IPS-18a (cell line): Measurements from ENCODE around the gene AHNAK2.
"Not testable (repeated sequence)": the region's sequence is repeated elsewhere in the genome, so short reads cannot be mapped to it uniquely, and the experiment has no call there.

Source experiments
- H3K27ac ChIP-seq: one replicate; pipeline ENCODE4 v1.5.1; 2013; ENCODE audit warnings: low read length
- H3K27me3 ChIP-seq: one replicate; pipeline ENCODE4 v1.6.1; 2013; ENCODE audit warnings: mild to moderate bottlenecking, low read length; ENCODE audit not compliant: control insufficient read depth, insufficient read depth
- H3K36me3 ChIP-seq: one replicate; pipeline ENCODE4 v1.6.1; 2013; ENCODE audit warnings: low read depth, low read length; ENCODE audit not compliant: control insufficient read depth
- H3K4me1 ChIP-seq: one replicate; pipeline ENCODE4 v1.6.1; 2013; ENCODE audit warnings: low read depth, low read length; ENCODE audit not compliant: control insufficient read depth
- H3K4me3 ChIP-seq: one replicate; pipeline ENCODE4 v1.5.1; 2013; ENCODE audit warnings: low read length
- H3K9ac ChIP-seq: one replicate; pipeline ENCODE4 v1.6.1; 2013; ENCODE audit warnings: mild to moderate bottlenecking, low read length, moderate library complexity
- H3K9me3 ChIP-seq: one replicate; pipeline ENCODE4 v1.6.1; 2013; ENCODE audit warnings: low read depth, low read length; ENCODE audit not compliant: control insufficient read depth

The AHNAK2 gene

GRCh38 chr14:104977681-104978653, at the start of gene AHNAK2:
AHNAK2 (minus strand) TSS chr14:104978374; CDS start chr14:104978237, 137 bp downstream.
- Histone ChIP-seq H3K4me3 (peak within 1 kb of the TSS; percentile 45), H3K9me3 (no peaks in the 10 kb centered on the region), H3K9ac (no peak within 1 kb of the TSS), H3K27me3 (peaks cover 44% of the 10 kb centered on the region), H3K27ac (no peak within 1 kb of the TSS), H3K36me3 (no peaks in the 10 kb centered on the region), H3K4me1 (no peaks in the 10 kb centered on the region)

GRCh38 chr14:105027718-105028117, 49.5 kb upstream of the AHNAK2 start:
- not testable (repeated sequence) for H3K4me1 ChIP-seq, H3K9ac ChIP-seq, H3K27ac ChIP-seq, H3K9me3 ChIP-seq, H3K36me3 ChIP-seq, H3K4me3 ChIP-seq
- H3K27me3 ChIP-seq: peaks cover 13% of the 10 kb centered on the region

DNA sequence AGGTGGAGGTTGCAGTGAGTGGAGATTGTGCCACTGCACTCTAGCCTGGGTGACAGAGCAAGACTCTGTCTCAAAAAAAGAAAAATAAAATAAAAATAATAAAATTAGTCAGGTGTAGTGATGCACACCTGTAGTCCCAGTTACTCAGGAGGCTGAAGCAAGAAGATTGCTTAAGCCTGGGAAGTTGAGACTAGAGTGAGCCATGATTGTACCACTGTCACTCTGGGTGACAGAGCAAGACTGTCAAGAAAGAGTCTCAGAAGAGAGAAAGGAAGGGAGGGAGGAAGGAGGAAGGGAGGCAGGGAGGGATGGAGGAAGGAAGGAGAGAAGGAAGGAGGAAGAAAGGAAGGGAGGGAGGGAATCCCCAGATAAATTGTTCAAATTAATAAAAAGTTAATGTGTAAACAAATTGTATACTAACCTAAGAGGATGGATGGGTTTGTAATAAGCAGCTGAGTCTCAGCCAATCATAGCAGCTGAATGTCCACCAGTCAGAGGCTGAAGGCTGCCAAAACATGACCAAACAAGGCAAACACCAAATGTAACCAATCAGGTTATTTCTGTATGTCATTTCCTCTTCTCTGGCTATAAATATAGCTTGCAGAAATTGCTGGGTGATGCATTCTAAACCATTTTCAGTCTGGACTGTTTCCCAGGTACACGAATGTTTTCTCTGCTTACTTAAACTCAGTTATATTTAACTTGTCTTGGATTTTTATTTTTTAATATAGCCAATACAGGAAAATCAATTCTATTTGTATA, 48.8 kb upstream of the AHNAK2 start:
- Histone ChIP-seq H3K27ac (no peak overlapping the region), H3K4me1 (no peaks in the 10 kb centered on the region), H3K9ac (no peak overlapping the region), H3K4me3 (no peak overlapping the region), H3K36me3 (no peaks in the 10 kb centered on the region), H3K27me3 (peaks cover 8% of the 10 kb centered on the region), H3K9me3 (no peaks in the 10 kb centered on the region)

- Histone ChIP-seq H3K4me3 (no peak overlapping the region), H3K27ac (no peak overlapping the region), H3K27me3 (peaks cover 8% of the 10 kb centered on the region), H3K9ac (no peak overlapping the region), H3K4me1 (no peaks in the 10 kb centered on the region), H3K36me3 (no peaks in the 10 kb centered on the region), H3K9me3 (no peaks in the 10 kb centered on the region)
These were observed 48.0 kb upstream of the AHNAK2 start for GRCh38 chr14:105026033-105026785.

DNA sequence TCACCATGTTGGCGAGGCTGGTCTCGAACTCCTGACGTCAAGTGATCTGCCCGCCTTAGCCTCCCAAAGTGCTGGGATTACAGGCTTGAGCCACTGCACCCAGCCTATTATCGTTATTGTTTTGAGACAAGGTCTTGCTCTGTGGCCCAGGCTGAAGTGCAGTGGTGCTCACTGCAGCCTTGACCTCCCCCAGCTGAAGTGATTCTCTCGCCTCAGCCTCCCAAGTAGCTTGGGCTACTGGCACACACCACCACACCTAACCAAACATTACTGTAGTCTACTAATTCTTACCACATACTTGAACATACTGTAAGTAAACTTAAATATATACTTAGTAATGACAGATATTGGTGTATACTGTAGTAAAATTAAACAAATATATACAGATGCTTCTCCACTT, 47.3 kb upstream of the AHNAK2 start:
- Histone ChIP-seq H3K9ac (no peak overlapping the region), H3K4me1 (no peaks in the 10 kb centered on the region), H3K4me3 (no peak overlapping the region), H3K36me3 (no peaks in the 10 kb centered on the region), H3K27ac (no peak overlapping the region), H3K27me3 (peaks cover 4% of the 10 kb centered on the region), H3K9me3 (no peaks in the 10 kb centered on the region)

- no peak overlapping the region for H3K27ac ChIP-seq
- peaks cover 4% of the 10 kb centered on the region for H3K27me3 ChIP-seq
- no peak overlapping the region for H3K9ac ChIP-seq
- no peaks in the 10 kb centered on the region for H3K36me3 ChIP-seq
- H3K4me3 ChIP-seq: no peak overlapping the region
- peaks cover 7% of the 10 kb centered on the region for H3K4me1 ChIP-seq
- H3K9me3 ChIP-seq: no peaks in the 10 kb centered on the region
These were observed 45.8 kb upstream of the AHNAK2 start for GRCh38 chr14:105023791-105024480.

DNA sequence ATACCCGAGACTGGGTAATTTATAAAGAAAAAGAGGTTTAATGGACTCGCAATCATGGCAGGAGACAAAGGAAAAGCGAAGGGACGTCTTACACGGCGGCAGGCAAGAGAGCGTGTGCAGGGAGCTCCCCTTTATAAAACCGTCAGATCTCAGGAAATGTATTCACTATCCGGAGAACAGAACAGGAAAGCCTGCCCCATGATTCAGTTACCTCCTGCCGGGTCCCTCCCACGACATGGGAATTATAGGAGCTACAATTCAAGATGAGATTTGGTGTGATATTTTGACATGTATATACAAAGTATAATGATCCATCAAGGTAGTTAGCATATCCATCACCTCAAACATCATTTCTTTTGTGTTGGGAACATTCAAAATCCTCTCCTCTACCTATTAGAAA, 45.0 kb upstream of the AHNAK2 start:
- Histone ChIP-seq H3K27ac (no peak overlapping the region), H3K4me3 (no peak overlapping the region), H3K9ac (no peak overlapping the region), H3K9me3 (no peaks in the 10 kb centered on the region), H3K36me3 (no peaks in the 10 kb centered on the region), H3K27me3 (peaks cover 4% of the 10 kb centered on the region), H3K4me1 (peaks cover 7% of the 10 kb centered on the region)

DNA sequence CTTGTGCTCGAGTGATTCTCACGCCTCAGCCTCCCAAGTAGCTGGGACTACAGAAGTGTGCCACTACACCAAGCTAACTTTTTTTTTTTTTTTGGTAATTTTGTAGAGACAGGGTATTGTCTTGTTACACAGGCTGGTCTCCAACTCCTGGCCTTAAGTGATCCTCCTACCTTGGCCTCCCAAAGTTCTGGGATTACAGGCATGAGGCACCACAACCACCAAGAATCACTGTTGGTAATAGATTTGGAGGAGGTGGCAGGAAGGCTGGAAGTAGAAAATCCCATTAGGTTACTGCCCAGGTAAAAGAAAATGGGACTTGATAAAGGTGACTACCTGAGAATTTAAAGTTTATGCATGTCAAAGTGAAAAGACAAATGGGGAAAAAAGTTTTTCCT, 44.1 kb upstream of the AHNAK2 start:
- H3K27ac ChIP-seq: no peak overlapping the region

GRCh38 chr14:105021656-105022275, 43.6 kb upstream of the AHNAK2 start:
- H3K36me3 ChIP-seq: no peaks in the 10 kb centered on the region
- H3K27ac ChIP-seq: peak overlapping the region; percentile 19
- peaks cover 14% of the 10 kb centered on the region for H3K4me1 ChIP-seq
- H3K4me3 ChIP-seq: peak overlapping the region; percentile 85
- no peaks in the 10 kb centered on the region for H3K27me3 ChIP-seq
- H3K9me3 ChIP-seq: no peaks in the 10 kb centered on the region
- H3K9ac ChIP-seq: peak overlapping the region; percentile 91

More for the DNA sequence above, 44.1 kb upstream of the AHNAK2 start:
- Histone ChIP-seq H3K36me3 (no peaks in the 10 kb centered on the region), H3K4me3 (peak overlapping the region; percentile 85), H3K9me3 (no peaks in the 10 kb centered on the region), H3K4me1 (peaks cover 13% of the 10 kb centered on the region), H3K9ac (peak overlapping the region; percentile 91), H3K27me3 (no peaks in the 10 kb centered on the region)

GRCh38 chr14:105020815-105021655, 42.9 kb upstream of the AHNAK2 start, which contains the start of gene CDCA4:
CDCA4 (minus strand) TSS chr14:105021083; CDS start chr14:105011929, 9,154 bp downstream.
- Histone ChIP-seq H3K9me3 (no peaks in the 10 kb centered on the region), H3K36me3 (no peaks in the 10 kb centered on the region), H3K27ac (peak within 1 kb of the TSS; percentile 19), H3K4me3 (peak within 1 kb of the TSS; percentile 95), H3K27me3 (no peaks in the 10 kb centered on the region), H3K4me1 (peaks cover 16% of the 10 kb centered on the region), H3K9ac (peak within 1 kb of the TSS; percentile 91)
